ENCODE results near the gene BLNK.

GRCh38 chr10:96257944-96258343 lies 13.4 kb downstream of the BLNK start:
- TF ChIP-seq ATF2 (tag by site-specific recombination; IDR thresholded peaks at IDR 0.05; ENCODE audit: low read depth) (no peak), ZNF768 (tag by site-specific recombination; IDR thresholded peaks at IDR 0.05) (no peak), CTCF (tag by site-specific recombination; IDR thresholded peaks at IDR 0.05) (no peak), ZNF24 (tag by site-specific recombination; IDR thresholded peaks at IDR 0.05) (no peak), ZNF560 (tag by site-specific recombination; IDR thresholded peaks at IDR 0.05; ENCODE audit: borderline replicate concordance) (no peak)

Measured in HEK293 (cell line).